ENCODE data around the gene AKAP13.
"Not testable (repeated sequence)": the region's sequence is repeated elsewhere in the genome, so short reads cannot be mapped to it uniquely, and the experiment has no call there.

Gene AKAP13

GRCh38 chr15:85408270-85408746 lies 27.9 kb downstream of the AKAP13 start:
- DNase-seq (ENCODE audit: low spot score), result no peak

GRCh38 chr15:85412066-85412465 lies 31.7 kb downstream of the AKAP13 start:
- DNase-seq (ENCODE audit: low spot score), result peak; percentile 15

GRCh38 chr15:85412956-85413854 lies 32.8 kb downstream of the AKAP13 start:
- DNase-seq (ENCODE audit: low spot score), result peak; percentile 76

- DNase-seq (ENCODE audit: low spot score), result no peak
Observed at GRCh38 chr15:85414037-85414436, 33.6 kb downstream of the AKAP13 start.

- no peak for DNase-seq (ENCODE audit: low spot score)
Observed at GRCh38 chr15:85414495-85414894, 34.1 kb downstream of the AKAP13 start.

GRCh38 chr15:85414991-85415390 lies 34.6 kb downstream of the AKAP13 start:
- DNase-seq (ENCODE audit: low spot score), result no peak

GRCh38 chr15:85415783-85416182 lies 35.4 kb downstream of the AKAP13 start:
- no peak for DNase-seq (ENCODE audit: low spot score)

GRCh38 chr15:85417276-85417675 lies 36.9 kb downstream of the AKAP13 start:
- no peak for DNase-seq (ENCODE audit: low spot score)

GRCh38 chr15:85419161-85419560 lies 38.8 kb downstream of the AKAP13 start:
- no peak for DNase-seq (ENCODE audit: low spot score)

- peak; percentile 33 for DNase-seq (ENCODE audit: low spot score)
Observed at GRCh38 chr15:85421116-85421925, 40.9 kb downstream of the AKAP13 start.

- DNase-seq (ENCODE audit: low spot score), result no peak
Observed at GRCh38 chr15:85422607-85423006, 42.2 kb downstream of the AKAP13 start.

- no peak for DNase-seq (ENCODE audit: low spot score)
Observed at GRCh38 chr15:85423256-85423655, 42.9 kb downstream of the AKAP13 start.

GRCh38 chr15:85424154-85424553 lies 43.8 kb downstream of the AKAP13 start:
- DNase-seq (ENCODE audit: low spot score), result no peak

GRCh38 chr15:85426481-85426880 lies 46.1 kb downstream of the AKAP13 start:
- DNase-seq (ENCODE audit: low spot score), result no peak

- DNase-seq (ENCODE audit: low spot score), result no peak
Observed at GRCh38 chr15:85427286-85428028, 47.1 kb downstream of the AKAP13 start.

GRCh38 chr15:85429522-85429921 lies 49.1 kb downstream of the AKAP13 start:
- no peak for DNase-seq (ENCODE audit: low spot score)

GRCh38 chr15:85430406-85431204 lies 50.2 kb downstream of the AKAP13 start:
- no peak for DNase-seq (ENCODE audit: low spot score)

- DNase-seq (ENCODE audit: low spot score), result no peak
Observed at GRCh38 chr15:85439996-85440395, 59.6 kb downstream of the AKAP13 start.

GRCh38 chr15:85440451-85440850 lies 60.0 kb downstream of the AKAP13 start:
- DNase-seq (ENCODE audit: low spot score), result no peak

- not testable (repeated sequence) for DNase-seq (ENCODE audit: low spot score)
Observed at GRCh38 chr15:85441854-85442253, 61.5 kb downstream of the AKAP13 start.

- no peak for DNase-seq (ENCODE audit: low spot score)
Observed at GRCh38 chr15:85443046-85443445, 62.6 kb downstream of the AKAP13 start.

Data from AG08396 (cell line).